Measurements from ENCODE around the gene HM13. TPM values are rescaled to one million over a fixed set of nuclear protein-coding genes. Genes with fewer than 3 reads are reported as not detected.

The HM13 gene
- total and polyA plus RNA-seq, 2 of the 13 experiments (the other 11 are each of a cell fraction or from before 2014, with no cell fraction given), result 118 to 243 TPM

DNA sequence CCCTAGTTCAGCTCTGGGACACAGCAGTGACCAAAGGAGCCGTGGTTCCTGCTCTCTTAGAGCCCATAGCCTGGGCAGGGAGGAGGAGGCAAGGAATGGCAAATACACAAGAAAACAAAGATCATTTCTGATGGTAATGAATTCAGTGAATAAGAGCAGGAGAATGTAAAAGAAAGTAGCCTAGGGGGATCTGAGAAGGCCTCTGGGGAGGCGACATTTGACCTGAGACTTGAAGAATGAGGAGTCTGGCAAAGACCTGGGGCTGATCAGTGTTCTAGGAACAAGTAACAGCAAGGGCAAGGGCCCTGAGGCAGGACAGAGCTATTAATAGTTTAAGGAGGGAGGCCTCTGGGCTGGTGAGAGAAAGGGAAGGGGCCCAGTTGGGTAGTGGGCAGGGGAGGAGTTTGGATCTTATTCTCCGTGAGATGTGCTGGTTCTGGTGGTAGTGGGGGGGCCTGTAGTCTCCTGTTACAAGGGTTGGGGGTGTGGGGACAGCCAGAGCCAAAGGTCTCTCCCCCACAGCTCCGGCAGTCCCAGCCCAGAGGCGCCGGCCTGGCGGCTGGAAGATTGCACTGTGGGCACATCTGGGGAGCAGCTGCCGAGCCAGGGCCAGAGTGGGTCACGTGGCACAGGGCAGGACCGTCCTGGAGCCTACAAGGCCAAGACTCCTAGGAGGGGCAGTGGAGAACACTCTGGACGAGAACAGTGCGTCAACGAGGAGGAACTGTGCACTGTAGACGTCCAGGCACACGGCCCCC is 81.6 kb downstream of the HM13 start (continued):
- TF ChIP-seq ZNF251 (CRISPR knock-in tag; IDR thresholded peaks at IDR 0.05) (no peak), NKX3-1 (CRISPR knock-in tag; IDR thresholded peaks at IDR 0.05) (no peak; the same call in none of the 2 replicates), SAFB2 (CRISPR knock-in tag; IDR thresholded peaks at IDR 0.05; ENCODE audit: borderline replicate concordance, low read depth) (no peak), IKZF4 (CRISPR knock-in tag; IDR thresholded peaks at IDR 0.05; ENCODE audit: borderline replicate concordance, low read depth, not compliant biosample characterization) (no peak), MAF1 (CRISPR knock-in tag; IDR thresholded peaks at IDR 0.05; ENCODE audit: borderline replicate concordance) (0 out of 2 replicates have a peak, but pooled peaks have one; percentile 14), TBX3 (IDR thresholded peaks at IDR 0.05; ENCODE audit: borderline replicate concordance) (0 out of 2 replicates have a peak, but pooled peaks have one; percentile 34), MEIS2 (CRISPR knock-in tag; IDR thresholded peaks at IDR 0.05) (peak; percentile 61; the same call in 1 of the 2 replicates), WIZ (CRISPR knock-in tag; IDR thresholded peaks at IDR 0.05) (no peak), ZNF737 (CRISPR knock-in tag; IDR thresholded peaks at IDR 0.05; ENCODE audit: borderline replicate concordance) (no peak), DPF2 (CRISPR knock-in tag; IDR thresholded peaks at IDR 0.05; ENCODE audit: borderline replicate concordance, low read depth) (peak; percentile 69; the same call in 1 of the 2 replicates), ZC3H13 (CRISPR knock-in tag; IDR thresholded peaks at IDR 0.05) (no peak), KDM4B (CRISPR knock-in tag; IDR thresholded peaks at IDR 0.05) (0 out of 2 replicates have a peak, but pooled peaks have one; percentile 61), PLRG1 (conservative IDR thresholded peaks at IDR 0.05) (no peak), SYNCRIP (IDR thresholded peaks at IDR 0.05; ENCODE audit: insufficient read depth, low read depth, low read length) (no peak), HNF4G (IDR thresholded peaks at IDR 0.05; ENCODE audit: borderline replicate concordance, low read depth, low read length) (peak; percentile 84), HNF4G (CRISPR knock-in tag; IDR thresholded peaks at IDR 0.05; ENCODE audit: borderline replicate concordance, low read depth) (peak; percentile 86; the same call in 1 of the 2 replicates), ZNF382 (CRISPR knock-in tag; IDR thresholded peaks at IDR 0.05; ENCODE audit: borderline replicate concordance) (no peak)
- TF ChIP-seq, protein P1, sequence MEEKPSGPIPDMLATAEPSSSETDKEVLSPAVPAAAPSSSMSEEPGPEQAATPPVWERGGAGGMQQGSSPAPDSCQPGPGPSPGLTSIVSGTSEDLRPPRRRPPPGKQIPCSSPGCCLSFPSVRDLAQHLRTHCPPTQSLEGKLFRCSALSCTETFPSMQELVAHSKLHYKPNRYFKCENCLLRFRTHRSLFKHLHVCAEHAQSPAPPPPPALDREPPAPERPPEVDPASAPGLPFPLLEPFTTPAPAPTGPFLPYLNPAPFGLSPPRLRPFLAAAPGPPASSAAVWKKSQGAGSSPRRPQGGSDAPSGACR (CRISPR knock-in tag; IDR thresholded peaks at IDR 0.05), result no peak
- TF ChIP-seq, protein P2, sequence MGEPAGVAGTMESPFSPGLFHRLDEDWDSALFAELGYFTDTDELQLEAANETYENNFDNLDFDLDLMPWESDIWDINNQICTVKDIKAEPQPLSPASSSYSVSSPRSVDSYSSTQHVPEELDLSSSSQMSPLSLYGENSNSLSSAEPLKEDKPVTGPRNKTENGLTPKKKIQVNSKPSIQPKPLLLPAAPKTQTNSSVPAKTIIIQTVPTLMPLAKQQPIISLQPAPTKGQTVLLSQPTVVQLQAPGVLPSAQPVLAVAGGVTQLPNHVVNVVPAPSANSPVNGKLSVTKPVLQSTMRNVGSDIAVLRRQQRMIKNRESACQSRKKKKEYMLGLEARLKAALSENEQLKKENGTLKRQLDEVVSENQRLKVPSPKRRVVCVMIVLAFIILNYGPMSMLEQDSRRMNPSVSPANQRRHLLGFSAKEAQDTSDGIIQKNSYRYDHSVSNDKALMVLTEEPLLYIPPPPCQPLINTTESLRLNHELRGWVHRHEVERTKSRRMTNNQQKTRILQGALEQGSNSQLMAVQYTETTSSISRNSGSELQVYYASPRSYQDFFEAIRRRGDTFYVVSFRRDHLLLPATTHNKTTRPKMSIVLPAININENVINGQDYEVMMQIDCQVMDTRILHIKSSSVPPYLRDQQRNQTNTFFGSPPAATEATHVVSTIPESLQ (CRISPR knock-in tag; conservative IDR thresholded peaks at IDR 0.05), result no peak
- TF ChIP-seq, protein P3, sequence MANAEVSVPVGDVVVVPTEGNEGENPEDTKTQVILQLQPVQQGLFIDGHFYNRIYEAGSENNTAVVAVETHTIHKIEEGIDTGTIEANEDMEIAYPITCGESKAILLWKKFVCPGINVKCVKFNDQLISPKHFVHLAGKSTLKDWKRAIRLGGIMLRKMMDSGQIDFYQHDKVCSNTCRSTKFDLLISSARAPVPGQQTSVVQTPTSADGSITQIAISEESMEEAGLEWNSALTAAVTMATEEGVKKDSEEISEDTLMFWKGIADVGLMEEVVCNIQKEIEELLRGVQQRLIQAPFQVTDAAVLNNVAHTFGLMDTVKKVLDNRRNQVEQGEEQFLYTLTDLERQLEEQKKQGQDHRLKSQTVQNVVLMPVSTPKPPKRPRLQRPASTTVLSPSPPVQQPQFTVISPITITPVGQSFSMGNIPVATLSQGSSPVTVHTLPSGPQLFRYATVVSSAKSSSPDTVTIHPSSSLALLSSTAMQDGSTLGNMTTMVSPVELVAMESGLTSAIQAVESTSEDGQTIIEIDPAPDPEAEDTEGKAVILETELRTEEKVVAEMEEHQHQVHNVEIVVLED (CRISPR knock-in tag; IDR thresholded peaks at IDR 0.05; ENCODE audit: borderline replicate concordance), result no peak
- TF ChIP-seq, protein P4, sequence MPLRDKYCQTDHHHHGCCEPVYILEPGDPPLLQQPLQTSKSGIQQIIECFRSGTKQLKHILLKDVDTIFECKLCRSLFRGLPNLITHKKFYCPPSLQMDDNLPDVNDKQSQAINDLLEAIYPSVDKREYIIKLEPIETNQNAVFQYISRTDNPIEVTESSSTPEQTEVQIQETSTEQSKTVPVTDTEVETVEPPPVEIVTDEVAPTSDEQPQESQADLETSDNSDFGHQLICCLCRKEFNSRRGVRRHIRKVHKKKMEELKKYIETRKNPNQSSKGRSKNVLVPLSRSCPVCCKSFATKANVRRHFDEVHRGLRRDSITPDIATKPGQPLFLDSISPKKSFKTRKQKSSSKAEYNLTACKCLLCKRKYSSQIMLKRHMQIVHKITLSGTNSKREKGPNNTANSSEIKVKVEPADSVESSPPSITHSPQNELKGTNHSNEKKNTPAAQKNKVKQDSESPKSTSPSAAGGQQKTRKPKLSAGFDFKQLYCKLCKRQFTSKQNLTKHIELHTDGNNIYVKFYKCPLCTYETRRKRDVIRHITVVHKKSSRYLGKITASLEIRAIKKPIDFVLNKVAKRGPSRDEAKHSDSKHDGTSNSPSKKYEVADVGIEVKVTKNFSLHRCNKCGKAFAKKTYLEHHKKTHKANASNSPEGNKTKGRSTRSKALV (CRISPR knock-in tag; IDR thresholded peaks at IDR 0.05), result no peak
- TF ChIP-seq, protein P5, sequence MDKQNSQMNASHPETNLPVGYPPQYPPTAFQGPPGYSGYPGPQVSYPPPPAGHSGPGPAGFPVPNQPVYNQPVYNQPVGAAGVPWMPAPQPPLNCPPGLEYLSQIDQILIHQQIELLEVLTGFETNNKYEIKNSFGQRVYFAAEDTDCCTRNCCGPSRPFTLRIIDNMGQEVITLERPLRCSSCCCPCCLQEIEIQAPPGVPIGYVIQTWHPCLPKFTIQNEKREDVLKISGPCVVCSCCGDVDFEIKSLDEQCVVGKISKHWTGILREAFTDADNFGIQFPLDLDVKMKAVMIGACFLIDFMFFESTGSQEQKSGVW (CRISPR knock-in tag; IDR thresholded peaks at IDR 0.05; ENCODE audit: borderline replicate concordance), result no peak

Measured in HepG2 (cell line).